Measurements from ENCODE around the gene PIP4K2A.
"Not testable (repeated sequence)": the region's sequence is repeated elsewhere in the genome, so short reads cannot be mapped to it uniquely, and the experiment has no call there.

The PIP4K2A gene

GRCh38 chr10:22704471-22704911, 9.9 kb downstream of the PIP4K2A start:
- no peaks in the 10 kb centered on the region for H3K9me3 ChIP-seq (ENCODE audit: control insufficient read depth, insufficient read depth, low read length)
- no peak overlapping the region for H3K9ac ChIP-seq (ENCODE audit: low read depth, low read length)
- H3K36me3 ChIP-seq (ENCODE audit: control insufficient read depth, insufficient read depth, low read length): no peaks in the 10 kb centered on the region
- H3K4me3 ChIP-seq (ENCODE audit: low read depth, low read length): no peak overlapping the region
- H3K27me3 ChIP-seq (ENCODE audit: control insufficient read depth, insufficient read depth, low read length): no peaks in the 10 kb centered on the region
- peaks cover 20% of the 10 kb centered on the region for H3K4me1 ChIP-seq (ENCODE audit: control insufficient read depth, insufficient read depth, low read length)

- Histone ChIP-seq H3K4me1 (ENCODE audit: control insufficient read depth, insufficient read depth, low read length) (peaks cover 20% of the 10 kb centered on the region), H3K9ac (ENCODE audit: low read depth, low read length) (no peak overlapping the region), H3K27me3 (ENCODE audit: control insufficient read depth, insufficient read depth, low read length) (no peaks in the 10 kb centered on the region), H3K36me3 (ENCODE audit: control insufficient read depth, insufficient read depth, low read length) (no peaks in the 10 kb centered on the region), H3K9me3 (ENCODE audit: control insufficient read depth, insufficient read depth, low read length) (no peaks in the 10 kb centered on the region), H3K4me3 (ENCODE audit: low read depth, low read length) (no peak overlapping the region)
These were observed 12.0 kb downstream of the PIP4K2A start for GRCh38 chr10:22702348-22702747.

GRCh38 chr10:22701132-22701826, 13.1 kb downstream of the PIP4K2A start:
- Histone ChIP-seq H3K27me3 (ENCODE audit: control insufficient read depth, insufficient read depth, low read length) (no peaks in the 10 kb centered on the region), H3K9me3 (ENCODE audit: control insufficient read depth, insufficient read depth, low read length) (no peaks in the 10 kb centered on the region), H3K4me1 (ENCODE audit: control insufficient read depth, insufficient read depth, low read length) (peaks cover 20% of the 10 kb centered on the region), H3K9ac (ENCODE audit: low read depth, low read length) (no peak overlapping the region), H3K4me3 (ENCODE audit: low read depth, low read length) (no peak overlapping the region), H3K36me3 (ENCODE audit: control insufficient read depth, insufficient read depth, low read length) (no peaks in the 10 kb centered on the region)

- no peaks in the 10 kb centered on the region for H3K36me3 ChIP-seq (ENCODE audit: control insufficient read depth, insufficient read depth, low read length)
- H3K9ac ChIP-seq (ENCODE audit: low read depth, low read length): no peak overlapping the region
- H3K27me3 ChIP-seq (ENCODE audit: control insufficient read depth, insufficient read depth, low read length): no peaks in the 10 kb centered on the region
- H3K4me3 ChIP-seq (ENCODE audit: low read depth, low read length): no peak overlapping the region
- H3K9me3 ChIP-seq (ENCODE audit: control insufficient read depth, insufficient read depth, low read length): no peaks in the 10 kb centered on the region
- peaks cover 20% of the 10 kb centered on the region for H3K4me1 ChIP-seq (ENCODE audit: control insufficient read depth, insufficient read depth, low read length)
These were observed 13.9 kb downstream of the PIP4K2A start for GRCh38 chr10:22700489-22700888.

DNA sequence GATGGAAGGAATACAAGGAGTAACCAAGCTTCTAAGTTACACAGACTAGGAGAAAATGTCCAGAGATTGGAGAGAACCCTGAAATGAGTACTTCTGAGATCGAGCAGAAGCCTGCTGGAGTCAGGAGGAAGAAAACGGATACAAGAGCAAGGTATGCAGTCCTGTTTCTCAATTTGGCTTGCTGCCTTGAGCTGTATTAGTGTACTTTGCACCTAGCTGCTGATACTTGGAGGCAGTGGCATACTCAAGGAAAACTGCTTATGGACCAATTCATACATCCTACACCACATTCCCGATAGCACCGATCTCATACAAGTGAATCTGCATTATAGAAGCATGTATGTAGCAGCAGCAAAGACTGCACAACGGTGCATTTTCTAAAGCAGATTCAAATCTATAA, 14.4 kb downstream of the PIP4K2A start:
- Histone ChIP-seq H3K4me1 (ENCODE audit: control insufficient read depth, insufficient read depth, low read length) (peaks cover 20% of the 10 kb centered on the region), H3K4me3 (ENCODE audit: low read depth, low read length) (no peak overlapping the region), H3K9me3 (ENCODE audit: control insufficient read depth, insufficient read depth, low read length) (no peaks in the 10 kb centered on the region), H3K9ac (ENCODE audit: low read depth, low read length) (no peak overlapping the region), H3K27me3 (ENCODE audit: control insufficient read depth, insufficient read depth, low read length) (no peaks in the 10 kb centered on the region), H3K36me3 (ENCODE audit: control insufficient read depth, insufficient read depth, low read length) (no peaks in the 10 kb centered on the region)

DNA sequence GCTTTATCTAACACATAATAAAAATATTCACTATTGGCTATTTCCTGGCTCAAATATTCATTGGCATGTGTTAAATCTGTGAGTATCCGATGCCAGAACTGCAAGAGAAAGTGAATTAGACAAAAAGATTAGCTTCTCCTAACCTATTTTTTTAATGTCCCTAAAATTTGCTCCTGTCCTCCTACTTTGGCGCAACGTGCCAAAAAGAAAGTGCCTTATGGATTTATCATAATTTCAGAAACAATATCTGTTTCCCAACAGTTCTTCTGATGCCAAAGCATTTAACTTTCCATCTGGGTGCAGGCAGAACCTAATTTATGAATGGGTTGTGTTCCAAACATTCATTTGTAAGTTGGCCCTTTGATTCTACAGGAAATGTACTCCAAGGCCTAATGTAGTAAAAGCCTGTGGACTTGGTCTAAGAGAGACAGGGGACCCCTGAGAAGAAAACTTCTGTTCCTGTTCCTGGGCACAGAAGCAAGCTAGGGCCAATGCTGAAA, 15.4 kb downstream of the PIP4K2A start:
- H3K9me3 ChIP-seq (ENCODE audit: control insufficient read depth, insufficient read depth, low read length): no peaks in the 10 kb centered on the region
- no peaks in the 10 kb centered on the region for H3K27me3 ChIP-seq (ENCODE audit: control insufficient read depth, insufficient read depth, low read length)
- no peaks in the 10 kb centered on the region for H3K36me3 ChIP-seq (ENCODE audit: control insufficient read depth, insufficient read depth, low read length)
- H3K4me3 ChIP-seq (ENCODE audit: low read depth, low read length): no peak overlapping the region
- peaks cover 20% of the 10 kb centered on the region for H3K4me1 ChIP-seq (ENCODE audit: control insufficient read depth, insufficient read depth, low read length)
- no peak overlapping the region for H3K9ac ChIP-seq (ENCODE audit: low read depth, low read length)

DNA sequence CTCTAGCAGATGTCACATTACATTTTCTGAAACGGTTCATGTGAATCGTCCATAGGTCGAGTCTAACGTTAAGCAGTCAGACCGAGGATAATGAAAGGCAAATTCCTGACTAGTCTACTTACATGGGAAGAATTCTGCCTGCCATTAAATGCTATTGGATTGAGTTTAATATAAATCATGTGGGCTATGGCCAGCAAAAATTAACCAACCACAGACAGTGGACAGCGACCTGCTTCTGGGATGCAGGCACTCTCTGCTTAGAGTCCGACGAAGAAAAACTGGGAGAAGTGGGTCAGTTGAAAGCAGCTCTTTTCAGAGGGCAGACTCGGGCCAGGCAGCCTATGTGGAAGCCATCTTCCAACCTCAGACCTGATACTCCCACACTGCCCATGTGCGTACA, 16.6 kb downstream of the PIP4K2A start:
- Histone ChIP-seq H3K4me1 (ENCODE audit: control insufficient read depth, insufficient read depth, low read length) (peaks cover 20% of the 10 kb centered on the region), H3K27me3 (ENCODE audit: control insufficient read depth, insufficient read depth, low read length) (no peaks in the 10 kb centered on the region), H3K9me3 (ENCODE audit: control insufficient read depth, insufficient read depth, low read length) (peaks cover 3% of the 10 kb centered on the region), H3K4me3 (ENCODE audit: low read depth, low read length) (no peak overlapping the region), H3K36me3 (ENCODE audit: control insufficient read depth, insufficient read depth, low read length) (no peaks in the 10 kb centered on the region), H3K9ac (ENCODE audit: low read depth, low read length) (no peak overlapping the region)

- Histone ChIP-seq H3K4me3 (ENCODE audit: low read depth, low read length) (no peak overlapping the region), H3K36me3 (ENCODE audit: control insufficient read depth, insufficient read depth, low read length) (no peaks in the 10 kb centered on the region), H3K9me3 (ENCODE audit: control insufficient read depth, insufficient read depth, low read length) (peaks cover 8% of the 10 kb centered on the region), H3K9ac (ENCODE audit: low read depth, low read length) (no peak overlapping the region), H3K27me3 (ENCODE audit: control insufficient read depth, insufficient read depth, low read length) (no peaks in the 10 kb centered on the region), H3K4me1 (ENCODE audit: control insufficient read depth, insufficient read depth, low read length) (peaks cover 20% of the 10 kb centered on the region)
These were observed 17.3 kb downstream of the PIP4K2A start for GRCh38 chr10:22697101-22697500.

DNA sequence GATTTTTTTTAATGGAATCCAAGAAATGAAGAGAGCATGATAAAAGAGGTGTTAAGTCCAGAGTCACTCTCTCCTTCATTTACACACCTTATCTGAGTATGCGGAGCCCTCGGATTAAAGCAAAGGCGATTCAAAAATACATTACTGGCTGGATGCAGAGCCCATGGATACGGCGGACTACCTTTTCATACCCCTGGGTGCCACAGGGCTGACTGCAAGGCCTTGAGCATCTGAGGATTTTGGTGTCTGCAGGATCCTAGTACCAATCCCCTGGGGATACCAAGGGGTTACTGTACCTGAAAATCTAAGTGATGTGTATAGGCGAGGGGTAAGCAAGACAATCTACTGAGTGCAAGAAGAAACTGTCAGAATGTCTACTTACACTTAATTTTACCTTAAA, 20.5 kb downstream of the PIP4K2A start:
- H3K9me3 ChIP-seq (ENCODE audit: control insufficient read depth, insufficient read depth, low read length): peaks cover 8% of the 10 kb centered on the region
- H3K27me3 ChIP-seq (ENCODE audit: control insufficient read depth, insufficient read depth, low read length): no peaks in the 10 kb centered on the region
- no peaks in the 10 kb centered on the region for H3K36me3 ChIP-seq (ENCODE audit: control insufficient read depth, insufficient read depth, low read length)
- H3K4me3 ChIP-seq (ENCODE audit: low read depth, low read length): no peak overlapping the region
- peaks cover 11% of the 10 kb centered on the region for H3K4me1 ChIP-seq (ENCODE audit: control insufficient read depth, insufficient read depth, low read length)
- no peak overlapping the region for H3K9ac ChIP-seq (ENCODE audit: low read depth, low read length)

GRCh38 chr10:22693371-22693784, 21.0 kb downstream of the PIP4K2A start:
- Histone ChIP-seq H3K36me3 (ENCODE audit: control insufficient read depth, insufficient read depth, low read length) (no peaks in the 10 kb centered on the region), H3K4me3 (ENCODE audit: low read depth, low read length) (no peak overlapping the region), H3K4me1 (ENCODE audit: control insufficient read depth, insufficient read depth, low read length) (peaks cover 11% of the 10 kb centered on the region), H3K27me3 (ENCODE audit: control insufficient read depth, insufficient read depth, low read length) (no peaks in the 10 kb centered on the region), H3K9ac (ENCODE audit: low read depth, low read length) (no peak overlapping the region), H3K9me3 (ENCODE audit: control insufficient read depth, insufficient read depth, low read length) (peaks cover 8% of the 10 kb centered on the region)

DNA sequence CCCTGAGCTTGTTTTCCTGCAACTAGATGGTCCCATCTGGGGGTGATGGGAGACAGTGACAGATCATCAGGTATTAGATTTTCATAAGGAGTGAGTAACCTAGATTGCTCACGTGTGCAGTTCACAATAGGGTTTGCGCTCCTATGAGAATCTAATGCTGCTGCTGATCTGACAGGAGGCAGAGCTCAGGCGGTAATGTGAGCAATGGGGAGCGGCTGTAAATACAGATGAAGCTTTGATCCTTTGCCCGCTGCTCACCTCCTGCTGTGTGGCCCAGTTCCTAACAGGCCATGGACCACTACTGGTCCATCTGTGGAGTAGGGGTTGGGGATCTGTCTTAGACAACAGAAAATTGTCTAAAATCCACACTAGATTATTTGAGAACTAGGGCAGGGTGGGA, 22.3 kb downstream of the PIP4K2A start:
- not testable (repeated sequence) for H3K27me3 ChIP-seq (ENCODE audit: control insufficient read depth, insufficient read depth, low read length); H3K9me3 ChIP-seq (ENCODE audit: control insufficient read depth, insufficient read depth, low read length); H3K9ac ChIP-seq (ENCODE audit: low read depth, low read length); H3K36me3 ChIP-seq (ENCODE audit: control insufficient read depth, insufficient read depth, low read length); H3K4me3 ChIP-seq (ENCODE audit: low read depth, low read length)
- peaks cover 11% of the 10 kb centered on the region for H3K4me1 ChIP-seq (ENCODE audit: control insufficient read depth, insufficient read depth, low read length)

DNA sequence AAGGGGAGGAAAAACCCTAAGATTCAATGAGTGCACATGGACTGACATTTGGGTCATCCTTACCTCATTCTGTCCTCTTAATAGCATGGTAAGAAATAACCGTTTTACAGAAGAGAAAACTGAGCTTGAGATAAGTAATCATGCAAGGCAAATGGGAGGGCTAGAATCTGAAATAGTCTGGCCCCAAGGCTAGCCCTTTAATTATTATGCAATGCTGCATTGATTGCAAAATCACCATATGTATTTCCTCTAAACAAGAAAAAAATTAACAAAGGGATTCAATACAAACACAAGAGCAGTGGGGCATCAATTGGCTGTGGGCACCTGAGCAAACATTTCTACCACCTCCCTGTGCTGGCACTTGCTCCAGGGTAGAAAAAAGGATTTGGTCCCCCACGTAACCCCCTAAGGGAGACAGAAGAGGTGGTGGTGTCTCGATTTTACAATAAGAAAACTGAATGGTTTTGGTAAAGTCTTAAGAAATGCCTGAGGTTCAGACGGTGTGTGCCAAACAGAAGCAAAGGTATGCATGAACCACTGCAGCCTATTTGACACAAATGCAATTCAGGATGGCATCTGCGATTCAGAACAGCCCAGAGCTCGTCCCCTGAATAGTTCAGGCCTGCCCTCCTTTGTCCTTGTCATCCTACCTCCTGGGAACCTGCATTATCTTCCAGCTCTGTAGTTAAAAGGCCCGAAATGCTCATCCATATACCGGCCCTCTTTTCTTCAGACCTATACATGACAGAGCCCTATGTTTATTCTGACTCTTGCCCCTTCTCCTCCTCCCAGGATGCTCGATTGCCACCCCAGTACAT, 23.6 kb downstream of the PIP4K2A start:
- H3K9me3 ChIP-seq (ENCODE audit: control insufficient read depth, insufficient read depth, low read length): peaks cover 8% of the 10 kb centered on the region
- H3K27me3 ChIP-seq (ENCODE audit: control insufficient read depth, insufficient read depth, low read length): no peaks in the 10 kb centered on the region
- H3K4me3 ChIP-seq (ENCODE audit: low read depth, low read length): no peak overlapping the region
- no peaks in the 10 kb centered on the region for H3K36me3 ChIP-seq (ENCODE audit: control insufficient read depth, insufficient read depth, low read length)
- no peak overlapping the region for H3K9ac ChIP-seq (ENCODE audit: low read depth, low read length)
- H3K4me1 ChIP-seq (ENCODE audit: control insufficient read depth, insufficient read depth, low read length): peaks cover 11% of the 10 kb centered on the region

All from iPS-15b (cell line).